ENCODE data around the gene ALPK3.

DNA sequence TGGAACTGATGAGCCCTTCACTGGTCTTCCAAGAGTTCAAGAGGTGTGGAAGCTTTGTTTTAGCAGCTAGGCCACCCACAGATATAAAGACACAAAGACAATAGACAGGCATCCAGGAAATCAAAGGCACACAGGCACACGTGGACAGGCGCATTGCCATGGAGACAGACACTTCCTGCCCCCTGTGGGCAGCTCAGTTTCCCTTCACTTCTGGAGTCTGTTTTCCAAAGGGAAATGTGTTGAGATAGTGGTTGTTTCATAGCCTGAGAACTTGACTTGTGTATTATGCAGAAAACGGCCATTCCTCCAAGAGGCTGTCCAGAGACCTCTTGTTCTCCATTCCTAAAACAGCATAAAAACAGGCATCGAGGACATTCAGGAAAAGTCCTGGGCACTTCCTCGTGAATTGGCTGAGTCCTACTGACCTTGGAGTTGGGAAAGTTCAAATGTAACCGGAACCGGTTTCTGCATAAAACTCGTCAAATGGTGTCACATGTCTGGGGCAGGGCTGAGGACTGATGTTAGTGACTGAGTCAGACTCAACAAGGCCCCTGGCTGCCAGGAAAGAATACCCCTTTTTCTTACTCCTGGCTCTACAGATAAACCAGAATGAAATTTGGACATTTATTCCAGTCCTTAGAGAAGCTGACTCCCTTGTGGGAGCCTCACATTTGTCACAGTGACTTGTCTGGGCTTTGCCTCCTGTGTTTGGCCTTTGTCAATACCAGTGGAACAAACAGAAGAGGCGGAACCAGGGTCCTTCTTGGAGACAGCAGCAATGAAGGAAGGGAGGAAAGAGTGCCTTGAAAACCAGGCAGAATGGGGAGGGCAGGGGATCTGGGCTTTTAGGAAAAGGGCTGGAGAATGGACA is 1.3 kb downstream of the ALPK3 start:
- TF ChIP-seq, protein P1, sequence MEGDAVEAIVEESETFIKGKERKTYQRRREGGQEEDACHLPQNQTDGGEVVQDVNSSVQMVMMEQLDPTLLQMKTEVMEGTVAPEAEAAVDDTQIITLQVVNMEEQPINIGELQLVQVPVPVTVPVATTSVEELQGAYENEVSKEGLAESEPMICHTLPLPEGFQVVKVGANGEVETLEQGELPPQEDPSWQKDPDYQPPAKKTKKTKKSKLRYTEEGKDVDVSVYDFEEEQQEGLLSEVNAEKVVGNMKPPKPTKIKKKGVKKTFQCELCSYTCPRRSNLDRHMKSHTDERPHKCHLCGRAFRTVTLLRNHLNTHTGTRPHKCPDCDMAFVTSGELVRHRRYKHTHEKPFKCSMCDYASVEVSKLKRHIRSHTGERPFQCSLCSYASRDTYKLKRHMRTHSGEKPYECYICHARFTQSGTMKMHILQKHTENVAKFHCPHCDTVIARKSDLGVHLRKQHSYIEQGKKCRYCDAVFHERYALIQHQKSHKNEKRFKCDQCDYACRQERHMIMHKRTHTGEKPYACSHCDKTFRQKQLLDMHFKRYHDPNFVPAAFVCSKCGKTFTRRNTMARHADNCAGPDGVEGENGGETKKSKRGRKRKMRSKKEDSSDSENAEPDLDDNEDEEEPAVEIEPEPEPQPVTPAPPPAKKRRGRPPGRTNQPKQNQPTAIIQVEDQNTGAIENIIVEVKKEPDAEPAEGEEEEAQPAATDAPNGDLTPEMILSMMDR (IDR thresholded peaks at IDR 0.05; ENCODE audit: low read depth, low read length), result no peak
- TF ChIP-seq EZH2phosphoT487 (IDR thresholded peaks at IDR 0.05; ENCODE audit: low read depth), result no peak
